Measurements from ENCODE around the gene THADA.

DNA sequence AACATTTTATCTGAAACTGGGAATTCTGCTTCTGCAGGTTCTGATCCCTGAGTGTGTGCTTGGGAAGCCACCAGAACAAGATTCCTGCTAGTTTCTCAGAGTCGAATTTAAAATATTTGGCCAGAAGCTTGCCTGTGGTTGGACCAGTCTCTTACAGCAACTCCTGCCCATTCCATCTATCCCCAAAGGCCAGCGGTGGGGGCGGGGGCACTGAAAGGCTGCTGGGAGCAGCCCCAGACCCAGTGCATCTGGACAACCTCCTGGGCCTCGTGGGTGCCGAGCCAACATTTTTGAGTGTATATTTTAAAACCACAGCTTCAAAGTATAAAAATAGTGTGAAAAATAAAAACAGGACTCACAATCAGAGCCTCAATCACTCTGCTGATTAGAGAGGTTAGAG is 330.8 kb downstream of the THADA start:
- TF ChIP-seq, protein P1, sequence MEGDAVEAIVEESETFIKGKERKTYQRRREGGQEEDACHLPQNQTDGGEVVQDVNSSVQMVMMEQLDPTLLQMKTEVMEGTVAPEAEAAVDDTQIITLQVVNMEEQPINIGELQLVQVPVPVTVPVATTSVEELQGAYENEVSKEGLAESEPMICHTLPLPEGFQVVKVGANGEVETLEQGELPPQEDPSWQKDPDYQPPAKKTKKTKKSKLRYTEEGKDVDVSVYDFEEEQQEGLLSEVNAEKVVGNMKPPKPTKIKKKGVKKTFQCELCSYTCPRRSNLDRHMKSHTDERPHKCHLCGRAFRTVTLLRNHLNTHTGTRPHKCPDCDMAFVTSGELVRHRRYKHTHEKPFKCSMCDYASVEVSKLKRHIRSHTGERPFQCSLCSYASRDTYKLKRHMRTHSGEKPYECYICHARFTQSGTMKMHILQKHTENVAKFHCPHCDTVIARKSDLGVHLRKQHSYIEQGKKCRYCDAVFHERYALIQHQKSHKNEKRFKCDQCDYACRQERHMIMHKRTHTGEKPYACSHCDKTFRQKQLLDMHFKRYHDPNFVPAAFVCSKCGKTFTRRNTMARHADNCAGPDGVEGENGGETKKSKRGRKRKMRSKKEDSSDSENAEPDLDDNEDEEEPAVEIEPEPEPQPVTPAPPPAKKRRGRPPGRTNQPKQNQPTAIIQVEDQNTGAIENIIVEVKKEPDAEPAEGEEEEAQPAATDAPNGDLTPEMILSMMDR (optimal IDR thresholded peaks at IDR 0.05 in 1 of 3, IDR thresholded peaks at IDR 0.05 in 1 of 3, conservative IDR thresholded peaks at IDR 0.05 in 1 of 3; ENCODE audit: extremely low read depth in 1 of 3, insufficient read depth in 2 of 3, low read length in 3 of 3): no peak
- TF ChIP-seq EZH2 (IDR thresholded peaks at IDR 0.05; ENCODE audit: low read length): no peak

Data from keratinocyte (primary cell).